SK-N-SH (cell line): ENCODE data around the gene ADGB. TPM values are rescaled to one million over a fixed set of nuclear protein-coding genes. Genes with fewer than 3 reads are reported as not detected.
"Not testable (repeated sequence)": the region's sequence is repeated elsewhere in the genome, so short reads cannot be mapped to it uniquely, and the experiment has no call there.

Experiments
- CTCF ChIA-PET: fragments of 300-600, 350-600 bp; formaldehyde crosslinking; extraction: SDS; loops from one replicate; lab custom pipeline; 2021; lab: Yijun Ruan, JAX
- POLR2A ChIA-PET: fragments of 350-600 bp; sonication (Branson Sonifier 250); formaldehyde crosslinking; extraction: SDS; loops from one replicate; lab custom pipeline; 2020; ENCODE audit warnings: antibody characterized with exemption, inconsistent platforms; lab: Yijun Ruan, JAX
- DNase-seq: peaks from one replicate; pipeline ENCODE4 v3.0.0; 2012
- H2AFZ ChIP-seq: fragments of 200-600 bp; sonication (generic); 2 replicates; pipeline ENCODE4 v1.8.1; 2016; ENCODE audit warnings: antibody characterized with exemption, mild to moderate bottlenecking, low read depth
- H3F3A ChIP-seq: fragments of 200-600 bp; sonication (generic); replicated peaks from 2 replicates; pipeline ENCODE3; 2016; ENCODE audit warnings: antibody characterized with exemption, mild to moderate bottlenecking; ENCODE audit not compliant: insufficient read depth
- H3K27ac ChIP-seq, 2 experiments: fragments of 200-500 bp in 1 of 2; fragments of 200-600 bp in 1 of 2; sonication (Bioruptor generic) in 1 of 2; sonication (generic), shearing (Covaris generic) in 1 of 2; 2 replicates each; pipeline versions ENCODE4 v1.5.1 to v1.6.1; 2014 to 2016; ENCODE audit warnings: low read depth in 2 of 2, inconsistent platforms in 1 of 2, low read length in 1 of 2, mild to moderate bottlenecking in 1 of 2, mixed read lengths in 1 of 2
- H3K27me3 ChIP-seq: fragments of 200-600 bp; sonication (generic), shearing (Covaris generic); 2 replicates; pipeline ENCODE4 v1.6.1; 2016; ENCODE audit warnings: mixed run types; ENCODE audit not compliant: insufficient read depth
- H3K36me3 ChIP-seq, 2 experiments: fragments of 200-500 bp in 1 of 2; fragments of 200-600 bp in 1 of 2; sonication (Bioruptor generic) in 1 of 2; sonication (generic) in 1 of 2; replicated peaks in 1 of 2; 2 replicates each; pipeline versions ENCODE3 to v1.5.1; 2014 to 2016; ENCODE audit warnings: low read length in 1 of 2, mild to moderate bottlenecking in 1 of 2; ENCODE audit not compliant: insufficient read depth in 2 of 2, control insufficient read depth in 1 of 2
- H3K4me1 ChIP-seq, 2 experiments: fragments of 200-500 bp in 1 of 2; fragments of 200-600 bp in 1 of 2; sonication (Bioruptor generic) in 1 of 2; sonication (generic), shearing (Covaris generic) in 1 of 2; 2 replicates each; pipeline versions ENCODE4 v1.5.1 to v1.6.1; 2014 to 2016; ENCODE audit warnings: low read depth in 1 of 2, low read length in 1 of 2, mixed run types in 1 of 2; ENCODE audit not compliant: insufficient read depth in 2 of 2, control insufficient read depth in 1 of 2
- H3K4me2 ChIP-seq: fragments of 200-600 bp; sonication (generic), shearing (Covaris generic); 2 replicates; pipeline ENCODE4 v1.6.1; 2017; ENCODE audit warnings: mixed run types
- H3K4me3 ChIP-seq, 2 experiments: fragments of 200-500 bp in 1 of 2; fragments of 200-600 bp in 1 of 2; sonication (Bioruptor generic) in 1 of 2; sonication (generic), shearing (Covaris generic) in 1 of 2; 2 replicates each; pipeline versions ENCODE4 v1.5.1 to v1.8.1; 2014 to 2016; ENCODE audit warnings: low read depth in 2 of 2, inconsistent platforms in 1 of 2, low read length in 1 of 2, mild to moderate bottlenecking in 1 of 2, mixed read lengths in 1 of 2, moderate library complexity in 1 of 2
- H3K79me2 ChIP-seq: fragments of 200-600 bp; sonication (generic); 2 replicates; pipeline ENCODE4 v1.8.1; 2017; ENCODE audit warnings: mild to moderate bottlenecking; ENCODE audit not compliant: insufficient read depth
- H3K9ac ChIP-seq: fragments of 200-600 bp; sonication (generic); 2 replicates; pipeline ENCODE4 v1.6.1; 2017; ENCODE audit warnings: mixed run types
- H3K9me2 ChIP-seq: fragments of 200-600 bp; sonication (generic); 2 replicates; pipeline ENCODE4 v1.6.1; 2017; ENCODE audit warnings: mixed run types
- H3K9me3 ChIP-seq: fragments of 200-600 bp; sonication (generic); 2 replicates; pipeline ENCODE4 v1.6.1; 2017; ENCODE audit warnings: mixed run types, mild to moderate bottlenecking, moderate library complexity
- H4K20me1 ChIP-seq: fragments of 200-600 bp; sonication (generic); 2 replicates; pipeline ENCODE4 v1.6.1; 2017; ENCODE audit warnings: mild to moderate bottlenecking, mixed run types; ENCODE audit not compliant: insufficient read depth
- ELF1 ChIP-seq: IDR thresholded peaks from 2 replicates; pipeline ENCODE4 v1.4.0; 2012
- EP300 ChIP-seq, 2 experiments: IDR thresholded peaks; 2 replicates each; pipeline versions ENCODE4 v1.4.0 to v1.6.1; 2012; ENCODE audit warnings: borderline replicate concordance in 1 of 2, low read depth in 1 of 2, low read length in 1 of 2
- FOSL2 ChIP-seq: IDR thresholded peaks from 2 replicates; pipeline ENCODE4 v1.4.0; 2012; ENCODE audit warnings: low read depth, mild to moderate bottlenecking, moderate library complexity, borderline replicate concordance
- GATA2 ChIP-seq: sonication (generic); formaldehyde crosslinking; IDR thresholded peaks from 2 replicates; pipeline ENCODE4 v1.5.0; 2020; ENCODE audit warnings: mild to moderate bottlenecking, missing genetic modification reagents
- MEF2A ChIP-seq: IDR thresholded peaks from 2 replicates; pipeline ENCODE4 v1.4.0; 2012; ENCODE audit warnings: low read depth, borderline replicate concordance
- NFIC ChIP-seq: IDR thresholded peaks from 2 replicates; pipeline ENCODE4 v1.4.0; 2012; ENCODE audit warnings: borderline replicate concordance
- NRF1 ChIP-seq: IDR thresholded peaks from 2 replicates; pipeline ENCODE4 v1.6.1; 2012; ENCODE audit warnings: low read depth, mild to moderate bottlenecking, low read length
- POLR2AphosphoS5 ChIP-seq: IDR thresholded peaks from 2 replicates; pipeline ENCODE4 v1.6.1; 2012; ENCODE audit warnings: low read depth, low read length
- RCOR1 ChIP-seq: fragments of 150-350 bp; IDR thresholded peaks from 2 replicates; pipeline ENCODE4 v1.6.1; 2017; ENCODE audit warnings: antibody characterized with exemption, low read length
- REST ChIP-seq: IDR thresholded peaks from 2 replicates; pipeline ENCODE4 v1.6.1; 2012; ENCODE audit warnings: mild to moderate bottlenecking, low read depth, low read length, moderate library complexity
- RFX5 ChIP-seq: IDR thresholded peaks from 2 replicates; pipeline ENCODE4 v1.6.1; 2012; ENCODE audit warnings: mild to moderate bottlenecking, improper control_type of control experiment, low read length
- SMC3 ChIP-seq: IDR thresholded peaks from 2 replicates; pipeline ENCODE4 v1.6.1; 2012; ENCODE audit warnings: low read depth, low read length, improper control_type of control experiment
- TAF1 ChIP-seq: IDR thresholded peaks from 2 replicates; pipeline ENCODE4 v1.6.1; 2012; ENCODE audit warnings: low read depth, mild to moderate bottlenecking, low read length, moderate library complexity, borderline replicate concordance
- TCF12 ChIP-seq: IDR thresholded peaks from 2 replicates; pipeline ENCODE4 v1.4.0; 2012
- USF1 ChIP-seq: IDR thresholded peaks from 2 replicates; pipeline ENCODE4 v1.4.0; 2012; ENCODE audit warnings: low read depth, borderline replicate concordance
- USF2 ChIP-seq: fragments of 150-350 bp; IDR thresholded peaks from 2 replicates; pipeline ENCODE4 v1.6.1; 2017; ENCODE audit warnings: antibody characterized with exemption, low read length, low read depth, borderline replicate concordance
- YY1 ChIP-seq: IDR thresholded peaks from 2 replicates; pipeline ENCODE4 v1.4.0; 2012; ENCODE audit warnings: low read depth, mild to moderate bottlenecking
- WGBS: methylation state at CpG from one replicate; pipeline ENCODE4 v1.1.6; 2017; ENCODE audit warnings: low lambda C conversion rate; 5-methylcytosine and 5-hydroxymethylcytosine counted together
- polyA plus RNA-seq, 3 experiments: library from polyadenylated mRNA; depleted of rRNA; stranded (reverse); fragments of >200 nt; gene quantifications; 2 replicates each; pipeline ENCODE4 v1.2.3, GENCODE V29; 2012

Gene ADGB
- polyA plus RNA-seq, 1 of the 3 experiments (the other 2 are of a cell fraction), result not detected

GRCh38 chr6:146812811-146813321 is 214.1 kb downstream of the ADGB start:
- 67% methylated on average over 6 of the region's 6 CpGs for WGBS
- H3K4me1 ChIP-seq, CTCF ChIA-PET, DNase-seq, H3K9me3 ChIP-seq, H3K27me3 ChIP-seq, POLR2A ChIA-PET, H3K9me2 ChIP-seq, H3K9ac ChIP-seq, H2AFZ ChIP-seq, H3K36me3 ChIP-seq, H3F3A ChIP-seq, H3K27ac ChIP-seq, H3K4me3 ChIP-seq, H4K20me1 ChIP-seq, H3K79me2 ChIP-seq, H3K4me2 ChIP-seq: not testable (repeated sequence)

GRCh38 chr6:146813554-146813953 is 214.8 kb downstream of the ADGB start:
- ChIA-PET CTCF (no interaction called here), POLR2A (no interaction called here)
- TF ChIP-seq GATA2 (CRISPR knock-in tag) (no peak), YY1 (no peak), TAF1 (no peak), MEF2A (no peak), POLR2AphosphoS5 (no peak), RCOR1 (no peak), NFIC (no peak)
- Histone ChIP-seq H3F3A (no peaks in the 10 kb centered on the region), H2AFZ (0 out of 2 replicates have a peak overlapping the region, but pooled peaks have one; percentile 29), H3K4me1 (no peaks in the 10 kb centered on the region), H3K9me2 (no peaks in the 10 kb centered on the region), H4K20me1 (no peaks in the 10 kb centered on the region), H3K27ac (no peak overlapping the region), H3K9ac (no peak overlapping the region), H3K79me2 (no peaks in the 10 kb centered on the region), H3K9me3 (no peaks in the 10 kb centered on the region), H3K4me3 (no peak overlapping the region), H3K36me3 (no peaks in the 10 kb centered on the region), H3K4me2 (no peak overlapping the region), H3K27me3 (no peaks in the 10 kb centered on the region)
- DNase-seq, result no peak
- 33% methylated on average over 3 of the region's 3 CpGs for WGBS

GRCh38 chr6:146814148-146814750 is 215.5 kb downstream of the ADGB start:
- H3K36me3 ChIP-seq, result no peaks in the 10 kb centered on the region
- no peaks in the 10 kb centered on the region for H3F3A ChIP-seq
- no peak overlapping the region for H3K9ac ChIP-seq
- no peak for DNase-seq
- WGBS, result 83% methylated on average over 1 of the region's 1 CpG
- no peaks in the 10 kb centered on the region for H3K27me3 ChIP-seq
- no peaks in the 10 kb centered on the region for H3K9me2 ChIP-seq
- no peaks in the 10 kb centered on the region for H4K20me1 ChIP-seq
- H2AFZ ChIP-seq, result 0 out of 2 replicates have a peak overlapping the region, but pooled peaks have one; percentile 29
- H3K27ac ChIP-seq, result no peak overlapping the region
- no peak overlapping the region for H3K4me3 ChIP-seq
- POLR2A ChIA-PET, result no interaction called here
- H3K4me1 ChIP-seq, result no peaks in the 10 kb centered on the region
- no peak for TF ChIP-seq TAF1
- no peak for TF ChIP-seq RCOR1
- TF ChIP-seq EP300 (IDR thresholded peaks at IDR 0.05; ENCODE audit: borderline replicate concordance in 1 of 2, low read depth in 1 of 2, low read length in 1 of 2), result no peak
- no peak for TF ChIP-seq ELF1
- TF ChIP-seq NRF1, result no peak
- no peak for TF ChIP-seq USF1
- TF ChIP-seq REST, result no peak
- TF ChIP-seq NFIC, result no peak
- no peak for TF ChIP-seq SMC3
- no peak for TF ChIP-seq RFX5
- no peak for TF ChIP-seq TCF12
- TF ChIP-seq GATA2 (CRISPR knock-in tag), result no peak
- TF ChIP-seq FOSL2, result no peak
- no peak for TF ChIP-seq USF2
- H3K79me2 ChIP-seq, result no peaks in the 10 kb centered on the region
- CTCF ChIA-PET, result no interaction called here
- no peak overlapping the region for H3K4me2 ChIP-seq
- H3K9me3 ChIP-seq, result no peaks in the 10 kb centered on the region
